Smooth muscle cell (in vitro differentiated cells): ENCODE measurements around the gene UFC1. TPM values are rescaled to one million over a fixed set of nuclear protein-coding genes. Genes with fewer than 3 reads are reported as not detected.

Experiments used
- DNase-seq: peaks from one replicate; lab custom pipeline; 2025; ENCODE audit not compliant: unreplicated experiment; lab: John Stamatoyannopoulos, UW
- H2AFZ ChIP-seq: fragments of 200-600 bp; sonication (generic); 2 replicates; pipeline ENCODE4 v1.6.0; 2016; ENCODE audit warnings: antibody characterized with exemption, low read depth, mild to moderate bottlenecking
- H3F3A ChIP-seq: fragments of 200-600 bp; sonication (generic); 2 replicates; pipeline ENCODE4 v1.6.0; 2017; ENCODE audit warnings: antibody characterized with exemption, low read depth
- H3K27ac ChIP-seq: fragments of 200-600 bp; sonication (generic); 2 replicates; pipeline ENCODE4 v1.5.1; 2016; ENCODE audit warnings: low read depth, mild to moderate bottlenecking
- H3K27me3 ChIP-seq: fragments of 200-600 bp; sonication (generic); 2 replicates; pipeline ENCODE4 v1.6.1; 2016; ENCODE audit warnings: low read depth, mild to moderate bottlenecking
- H3K36me3 ChIP-seq: fragments of 200-600 bp; sonication (generic); 2 replicates; pipeline ENCODE4 v1.5.1; 2016; ENCODE audit warnings: low read depth
- H3K4me1 ChIP-seq: fragments of 200-600 bp; sonication (generic); 2 replicates; pipeline ENCODE4 v1.5.1; 2016; ENCODE audit warnings: low read depth
- H3K4me2 ChIP-seq: fragments of 200-600 bp; sonication (generic); 2 replicates; pipeline ENCODE4 v1.6.0; 2016; ENCODE audit warnings: mild to moderate bottlenecking
- H3K4me3 ChIP-seq: fragments of 200-600 bp; sonication (generic); 2 replicates; pipeline ENCODE4 v1.5.1; 2016; ENCODE audit warnings: mild to moderate bottlenecking
- H3K79me2 ChIP-seq: fragments of 200-600 bp; sonication (generic); 2 replicates; pipeline ENCODE4 v1.6.0; 2016; ENCODE audit warnings: low read depth, mild to moderate bottlenecking
- H3K9ac ChIP-seq: fragments of 200-600 bp; sonication (generic); 2 replicates; pipeline ENCODE4 v1.6.0; 2016; ENCODE audit warnings: low read depth
- H3K9me3 ChIP-seq: fragments of 200-600 bp; sonication (generic); replicated peaks from 2 replicates; pipeline ENCODE4 v1.5.1; 2016; ENCODE audit warnings: low read depth
- H4K20me1 ChIP-seq: fragments of 200-600 bp; sonication (generic); 2 replicates; pipeline ENCODE4 v1.6.0; 2016; ENCODE audit warnings: low read depth
- WGBS: methylation state at CpG from one replicate; pipeline ENCODE4 v1.1.7; 2016; ENCODE audit warnings: low lambda C conversion rate; 5-methylcytosine and 5-hydroxymethylcytosine counted together
- polyA plus RNA-seq: library from polyadenylated mRNA; unstranded; fragments of >200 nt; fragmentation: Nextera tagmentation; extraction: Ambion mirVana; gene quantifications from 2 replicates; pipeline ENCODE4 v1.2.1, GENCODE V29; 2016
- total RNA-seq: library from RNA; depleted of rRNA; stranded (reverse); fragments of >200 nt; gene quantifications from 2 replicates; pipeline ENCODE4 v1.2.3, GENCODE V29; 2014
- TF ChIP-seq, protein P1 (sequence below): fragments of 200-600 bp; sonication (generic); IDR thresholded peaks from 2 replicates; pipeline ENCODE4 v1.5.1; 2017; ENCODE audit warnings: borderline replicate concordance, mild to moderate bottlenecking, antibody characterized with exemption; ENCODE audit not compliant: insufficient read depth, poor library complexity, severe bottlenecking

Gene UFC1
- total and polyA plus RNA-seq, 2 experiments from 2014 or later, result 57.1 to 81.5 TPM

DNA sequence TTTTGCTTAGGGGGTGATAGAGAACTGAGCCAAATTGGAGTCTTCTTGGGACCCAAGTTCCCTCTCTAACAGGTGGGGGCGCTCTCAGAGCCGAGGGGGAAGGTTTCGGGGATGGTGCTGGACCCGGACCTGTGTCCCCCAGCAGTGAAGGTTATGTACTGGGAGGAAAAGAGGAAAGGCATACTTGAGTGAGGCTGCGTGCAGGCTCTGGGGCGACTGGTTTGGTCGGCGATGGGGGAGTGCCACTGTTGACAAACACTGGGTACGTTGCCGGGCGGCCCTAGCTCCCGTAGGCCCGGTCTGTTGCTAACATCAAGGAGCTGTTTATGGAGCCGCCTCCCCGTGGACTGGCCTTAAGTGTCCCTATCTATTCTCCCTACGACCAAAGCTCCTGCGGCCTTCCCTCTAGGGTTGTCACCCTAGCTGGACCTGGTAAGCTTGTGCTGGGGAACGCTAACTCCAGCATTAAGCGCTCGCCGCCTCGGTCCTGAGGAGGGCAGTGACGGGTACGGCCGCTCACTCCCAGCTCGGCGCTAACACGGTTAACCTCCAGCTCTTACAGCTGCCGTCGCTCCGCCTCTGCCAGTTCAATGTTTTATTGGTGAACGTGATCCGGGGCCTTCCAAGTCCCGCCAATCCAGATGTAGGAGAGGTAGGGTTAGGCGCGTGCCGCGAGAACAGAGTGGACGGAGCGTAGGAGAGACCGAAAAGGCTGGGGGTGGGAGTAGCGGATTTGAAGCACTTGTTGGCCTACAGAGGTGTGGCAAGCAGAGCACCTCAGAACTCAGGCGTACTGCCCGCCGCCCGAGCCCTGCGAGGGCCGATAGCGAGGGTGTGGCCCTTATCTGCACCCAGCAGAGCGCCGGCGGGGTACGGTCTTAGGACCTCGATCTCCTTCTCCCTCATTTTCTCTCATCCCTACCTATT is 12.2 kb downstream of the UFC1 start, which contains the start of gene PPOX:
Gene PPOX (plus strand): TSS at position 685 of the 927 bp plus-strand sequence. CDS start 422 bp downstream, outside the sequence.
- no peaks in the 10 kb centered on the region for H4K20me1 ChIP-seq
- H3K36me3 ChIP-seq, result no peaks in the 10 kb centered on the region
- peak within 1 kb of the TSS; percentile 99 for H3K27ac ChIP-seq
- H3K4me1 ChIP-seq, result peaks cover 11% of the 10 kb centered on the region
- under 1% methylated on average over 53 of the region's 54 CpGs for WGBS
- no peaks in the 10 kb centered on the region for H3K79me2 ChIP-seq
- H3K9me3 ChIP-seq, result no peaks in the 10 kb centered on the region
- H3K27me3 ChIP-seq, result no peaks in the 10 kb centered on the region
- peak within 1 kb of the TSS; percentile 96 for H3K9ac ChIP-seq
- TF ChIP-seq, protein P1, sequence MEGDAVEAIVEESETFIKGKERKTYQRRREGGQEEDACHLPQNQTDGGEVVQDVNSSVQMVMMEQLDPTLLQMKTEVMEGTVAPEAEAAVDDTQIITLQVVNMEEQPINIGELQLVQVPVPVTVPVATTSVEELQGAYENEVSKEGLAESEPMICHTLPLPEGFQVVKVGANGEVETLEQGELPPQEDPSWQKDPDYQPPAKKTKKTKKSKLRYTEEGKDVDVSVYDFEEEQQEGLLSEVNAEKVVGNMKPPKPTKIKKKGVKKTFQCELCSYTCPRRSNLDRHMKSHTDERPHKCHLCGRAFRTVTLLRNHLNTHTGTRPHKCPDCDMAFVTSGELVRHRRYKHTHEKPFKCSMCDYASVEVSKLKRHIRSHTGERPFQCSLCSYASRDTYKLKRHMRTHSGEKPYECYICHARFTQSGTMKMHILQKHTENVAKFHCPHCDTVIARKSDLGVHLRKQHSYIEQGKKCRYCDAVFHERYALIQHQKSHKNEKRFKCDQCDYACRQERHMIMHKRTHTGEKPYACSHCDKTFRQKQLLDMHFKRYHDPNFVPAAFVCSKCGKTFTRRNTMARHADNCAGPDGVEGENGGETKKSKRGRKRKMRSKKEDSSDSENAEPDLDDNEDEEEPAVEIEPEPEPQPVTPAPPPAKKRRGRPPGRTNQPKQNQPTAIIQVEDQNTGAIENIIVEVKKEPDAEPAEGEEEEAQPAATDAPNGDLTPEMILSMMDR, result peak; percentile 36
- peaks cover 10% of the 10 kb centered on the region for H3F3A ChIP-seq
- peak within 1 kb of the TSS; percentile 96 for H3K4me2 ChIP-seq
- peak within 1 kb of the TSS; percentile 58 for H3K4me3 ChIP-seq
- H2AFZ ChIP-seq, result peak within 1 kb of the TSS; percentile 43
- peak; percentile 78 for DNase-seq

DNA sequence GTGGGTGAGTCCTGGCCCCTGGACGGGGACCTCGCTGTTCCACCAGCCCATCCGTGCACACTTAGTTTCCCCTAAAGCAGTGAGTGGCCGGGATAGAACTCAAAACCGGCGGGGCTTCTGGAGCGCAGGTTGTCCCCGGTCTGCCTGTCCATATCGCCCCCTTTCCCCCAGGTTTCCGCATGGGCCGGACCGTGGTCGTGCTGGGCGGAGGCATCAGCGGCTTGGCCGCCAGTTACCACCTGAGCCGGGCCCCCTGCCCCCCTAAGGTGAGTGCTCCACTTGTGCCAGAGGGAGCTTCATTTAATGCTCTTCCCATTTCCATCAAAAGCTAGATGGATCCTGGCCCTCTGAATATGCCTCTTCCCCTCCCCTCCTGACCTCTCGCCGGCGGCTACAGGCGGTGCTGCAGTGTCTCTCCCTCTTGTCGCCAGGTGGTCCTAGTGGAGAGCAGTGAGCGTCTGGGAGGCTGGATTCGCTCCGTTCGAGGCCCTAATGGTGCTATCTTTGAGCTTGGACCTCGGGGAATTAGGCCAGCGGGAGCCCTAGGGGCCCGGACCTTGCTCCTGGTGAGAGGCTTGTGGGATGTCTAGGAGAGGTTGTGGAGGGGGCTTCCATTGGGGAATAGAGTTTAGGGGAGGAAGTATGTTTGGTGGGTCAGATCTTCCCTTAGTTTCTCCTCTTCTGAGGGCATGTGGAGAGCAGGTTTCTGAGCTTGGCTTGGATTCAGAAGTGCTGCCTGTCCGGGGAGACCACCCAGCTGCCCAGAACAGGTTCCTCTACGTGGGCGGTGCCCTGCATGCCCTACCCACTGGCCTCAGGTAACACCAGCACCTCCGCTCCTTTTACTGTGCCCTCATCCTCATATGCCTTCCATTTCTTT is 13.1 kb downstream of the UFC1 start:
- DNase-seq, result no peak
- WGBS, result 11% methylated on average over 33 of the region's 33 CpGs
- Histone ChIP-seq H4K20me1 (no peaks in the 10 kb centered on the region), H3K36me3 (no peaks in the 10 kb centered on the region), H3F3A (peaks cover 10% of the 10 kb centered on the region), H3K9me3 (no peaks in the 10 kb centered on the region), H2AFZ (peak overlapping the region; percentile 43), H3K4me2 (peak overlapping the region; percentile 96), H3K27ac (peak overlapping the region; percentile 99), H3K4me3 (peak overlapping the region; percentile 58), H3K9ac (peak overlapping the region; percentile 96), H3K27me3 (no peaks in the 10 kb centered on the region), H3K4me1 (peaks cover 11% of the 10 kb centered on the region), H3K79me2 (no peaks in the 10 kb centered on the region)
- TF ChIP-seq, protein P1, result no peak

DNA sequence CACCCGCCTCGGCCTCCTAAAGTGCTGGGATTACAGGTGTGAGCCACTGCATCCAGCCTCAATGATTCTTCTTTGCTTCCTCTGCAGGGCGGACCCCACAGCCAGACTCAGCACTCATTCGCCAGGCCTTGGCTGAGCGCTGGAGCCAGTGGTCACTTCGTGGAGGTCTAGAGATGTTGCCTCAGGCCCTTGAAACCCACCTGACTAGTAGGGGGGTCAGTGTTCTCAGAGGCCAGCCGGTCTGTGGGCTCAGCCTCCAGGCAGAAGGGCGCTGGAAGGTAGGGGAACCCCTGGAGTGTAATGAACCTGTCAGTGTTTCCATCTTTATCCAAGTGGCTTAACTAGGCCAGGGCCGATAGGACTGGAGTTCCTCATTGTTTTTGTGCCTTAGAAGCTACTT is 15.1 kb downstream of the UFC1 start:
- Histone ChIP-seq H3K79me2 (no peaks in the 10 kb centered on the region), H3K36me3 (no peaks in the 10 kb centered on the region), H4K20me1 (no peaks in the 10 kb centered on the region), H3K27ac (no peak overlapping the region), H3F3A (peaks cover 10% of the 10 kb centered on the region), H2AFZ (no peak overlapping the region), H3K4me3 (no peak overlapping the region), H3K9ac (no peak overlapping the region), H3K27me3 (no peaks in the 10 kb centered on the region), H3K4me1 (peaks cover 11% of the 10 kb centered on the region), H3K9me3 (no peaks in the 10 kb centered on the region), H3K4me2 (no peak overlapping the region)
- TF ChIP-seq, protein P1, result no peak
- WGBS, result 97% methylated on average over 9 of the region's 9 CpGs
- no peak for DNase-seq
